Ovary (tissue), 9 donors: ENCODE data around the gene DNAJC18. TPM values are rescaled to one million over a fixed set of nuclear protein-coding genes. Genes with fewer than 3 reads are reported as not detected.

Source experiments
- DNase-seq, 5 donors: peaks; one replicate each; pipeline ENCODE4 v3.0.0-alpha.2; 2019 to 2020
- H3K27ac ChIP-seq, 2 donors: fragments of 200-600 bp; one replicate each; pipeline versions ENCODE4 v1.5.1 to v1.8.0; 2019 to 2022
- H3K27me3 ChIP-seq: fragments of 200-600 bp; one replicate; pipeline ENCODE4 v1.8.0; 2022
- H3K36me3 ChIP-seq: fragments of 200-600 bp; sonication (generic); one replicate; pipeline ENCODE4 v1.5.1; 2019
- H3K4me1 ChIP-seq: one replicate; pipeline ENCODE4 v1.8.1; 2013; ENCODE audit warnings: mild to moderate bottlenecking, moderate library complexity; ENCODE audit not compliant: insufficient read depth
- H3K4me3 ChIP-seq: fragments of 200-600 bp; sonication (generic); one replicate; pipeline ENCODE4 v1.5.1; 2017
- H3K9me3 ChIP-seq, 2 donors: fragments of 200-600 bp in 1 of 2; sonication (generic) in 1 of 2; one replicate each; pipeline versions ENCODE4 v1.5.1 to v1.8.1; 2013 to 2019; ENCODE audit warnings: mild to moderate bottlenecking in 1 of 2, moderate library complexity in 1 of 2
- EP300 ChIP-seq: sonication (generic); formaldehyde crosslinking; IDR thresholded peaks from one replicate; pipeline ENCODE4 v1.6.1; 2017; ENCODE audit warnings: antibody characterized with exemption
- POLR2A ChIP-seq: fragments of 450-650 bp; IDR thresholded peaks from one replicate; pipeline ENCODE4 v1.6.1; 2017; ENCODE audit warnings: antibody characterized with exemption, mild to moderate bottlenecking, moderate library complexity
- whole genome bisulfite sequencing, 3 donors: extraction: QIAGEN DNeasy Blood & Tissue Kit in 1 of 3; methylation state at CpG; one replicate each; pipeline versions ENCODE4 v1.1.5 to v1.1.7; 2013 to 2017; 5-methylcytosine and 5-hydroxymethylcytosine counted together
- intact Hi-C, 4 donors: fragments of 100-400 bp; cut with DNase I; formaldehyde crosslinking; loops; one replicate each; pipeline versions ENCODE4 v1.11.0 to v1.15.1; 2022 to 2023
- polyA plus RNA-seq, 2 donors: library from polyadenylated mRNA; stranded (reverse); fragments of 200-250 nt in 1 of 2; fragments of 350-450 nt in 1 of 2; fragmentation: Illumina TruSeq in 1 of 2; extraction: RNeasy Lipid Tissue Mini Kit (QIAGEN cat#74804) in 1 of 2; gene quantifications; one replicate each; pipeline ENCODE4 v1.2.3, GENCODE V29; 2013 to 2014
- total RNA-seq, 7 donors: library from RNA; depleted of rRNA in 2 of 7; stranded (reverse); fragments of >200 nt in 2 of 7; fragmentation: NEBNext Ultra II Directional in 3 of 7; extraction: Animal tissue kit (Norgen Biotek cat#: 25700) in 3 of 7; gene quantifications; one replicate each; pipeline versions ENCODE4 v1.1.0 to v1.2.4, GENCODE V29; 2016 to 2023
- TF ChIP-seq, protein P1 (sequence below), 3 donors: fragments of 450-650 bp in 2 of 3; fragments of 200-600 bp in 1 of 3; IDR thresholded peaks; one replicate each; pipeline versions ENCODE4 v1.5.1 to v1.8.0; 2016 to 2022; ENCODE audit warnings: antibody characterized with exemption in 3 of 3, mild to moderate bottlenecking in 1 of 3
- donor health status: DM: no; HTN: no; CAD: no; lungs with moderate emphysema.
- donor health status: DM: no; HTN: no; CAD: no.
- donor health status: Bipolar disorder and iron deficiency.
- donor health status: DM: yes; HTN: yes; CAD: no.
- donor health status: DM: no; HTN: no; CAD: no.
- donor health status: DM: yes; HTN: yes; CAD: no.

The DNAJC18 gene
- total and polyA plus RNA-seq, 9 donors = 5.2 to 35.6 (median 22.4) TPM

DNA sequence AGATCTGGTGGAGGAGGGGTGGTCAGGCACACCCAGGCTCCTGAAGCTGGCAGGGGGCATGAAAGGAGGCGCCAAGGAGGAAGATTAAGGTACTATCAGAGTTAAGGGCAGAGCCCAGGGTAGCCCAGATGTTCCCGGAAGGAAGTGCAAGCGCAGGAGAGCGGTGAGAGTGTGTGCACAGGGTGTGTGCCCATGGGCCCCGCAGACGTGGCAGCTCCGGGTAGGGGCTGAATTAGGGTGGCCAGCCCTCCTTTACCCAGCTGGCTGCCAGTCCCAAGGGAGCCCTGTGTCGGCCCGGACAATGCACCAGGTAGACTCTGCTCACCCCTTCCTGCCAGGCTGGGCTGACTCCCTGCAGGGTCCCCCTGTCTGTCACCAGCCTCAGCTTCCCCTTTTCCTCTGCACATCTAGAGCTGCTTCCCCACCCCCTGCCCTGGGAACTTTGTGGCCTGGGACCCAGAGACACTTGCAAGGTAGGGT lies 31.5 kb upstream of the DNAJC18 start, which contains the start of gene SMIM33:
Gene SMIM33, plus strand, starts transcription at position 184 of the 480 bp plus-strand sequence. Its CDS starts 118 bp downstream, at position 302.
- no peak within 1 kb of the TSS for H3K27ac ChIP-seq
- intact Hi-C loops = no loop called here
- WGBS, 3 donors = 76 to 88% (median 82%) methylated on average over 9 of the region's 9 CpGs
- DNase-seq = no peak
- TF ChIP-seq EP300 = no peak
- TF ChIP-seq POLR2A = no peak
- TF ChIP-seq, protein P1, sequence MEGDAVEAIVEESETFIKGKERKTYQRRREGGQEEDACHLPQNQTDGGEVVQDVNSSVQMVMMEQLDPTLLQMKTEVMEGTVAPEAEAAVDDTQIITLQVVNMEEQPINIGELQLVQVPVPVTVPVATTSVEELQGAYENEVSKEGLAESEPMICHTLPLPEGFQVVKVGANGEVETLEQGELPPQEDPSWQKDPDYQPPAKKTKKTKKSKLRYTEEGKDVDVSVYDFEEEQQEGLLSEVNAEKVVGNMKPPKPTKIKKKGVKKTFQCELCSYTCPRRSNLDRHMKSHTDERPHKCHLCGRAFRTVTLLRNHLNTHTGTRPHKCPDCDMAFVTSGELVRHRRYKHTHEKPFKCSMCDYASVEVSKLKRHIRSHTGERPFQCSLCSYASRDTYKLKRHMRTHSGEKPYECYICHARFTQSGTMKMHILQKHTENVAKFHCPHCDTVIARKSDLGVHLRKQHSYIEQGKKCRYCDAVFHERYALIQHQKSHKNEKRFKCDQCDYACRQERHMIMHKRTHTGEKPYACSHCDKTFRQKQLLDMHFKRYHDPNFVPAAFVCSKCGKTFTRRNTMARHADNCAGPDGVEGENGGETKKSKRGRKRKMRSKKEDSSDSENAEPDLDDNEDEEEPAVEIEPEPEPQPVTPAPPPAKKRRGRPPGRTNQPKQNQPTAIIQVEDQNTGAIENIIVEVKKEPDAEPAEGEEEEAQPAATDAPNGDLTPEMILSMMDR (IDR thresholded peaks at IDR 0.05) = no peak
- no peaks in the 10 kb centered on the region for H3K9me3 ChIP-seq
- no peak within 1 kb of the TSS for H3K4me3 ChIP-seq
- H3K27me3 ChIP-seq = no peaks in the 10 kb centered on the region
- H3K36me3 ChIP-seq = no peaks in the 10 kb centered on the region
- peaks cover 3% of the 10 kb centered on the region for H3K4me1 ChIP-seq

DNA sequence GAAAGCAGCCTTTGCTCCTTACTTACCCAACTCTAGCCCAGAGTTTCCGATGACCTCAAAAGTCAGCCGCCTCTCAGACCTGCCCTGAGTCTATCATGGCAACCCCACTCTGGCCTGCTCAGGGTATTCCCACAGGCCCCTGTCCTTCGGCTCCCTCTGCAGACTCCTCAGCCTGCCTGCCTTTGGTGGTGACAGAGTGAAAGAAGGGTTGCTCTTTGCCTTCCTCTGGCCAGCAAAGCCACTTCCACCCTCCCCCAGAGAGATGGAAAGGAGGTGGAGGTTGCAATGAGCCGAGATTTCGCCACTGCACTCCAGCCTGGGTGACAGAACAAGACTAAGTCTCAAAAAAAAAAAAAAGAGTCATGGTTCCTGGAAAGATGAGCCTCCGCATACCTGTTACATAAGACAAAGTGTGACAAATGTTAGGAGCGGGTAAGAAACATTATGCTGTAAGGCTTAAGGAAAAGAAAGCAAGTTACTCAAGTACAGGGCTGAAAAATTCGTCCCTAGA lies 29.2 kb upstream of the DNAJC18 start:
- intact Hi-C loops = no loop called here
- Histone ChIP-seq H3K9me3 (no peaks in the 10 kb centered on the region), H3K27me3 (no peaks in the 10 kb centered on the region), H3K4me3 (no peak overlapping the region), H3K4me1 (no peaks in the 10 kb centered on the region), H3K36me3 (no peaks in the 10 kb centered on the region), H3K27ac (no peak overlapping the region)
- no peak for DNase-seq
- 85 to 88% (median 88%) methylated on average over 8 of the region's 8 CpGs for WGBS, 3 donors
- TF ChIP-seq EP300 (no peak), POLR2A (no peak)
- TF ChIP-seq, protein P1 (IDR thresholded peaks at IDR 0.05) = no peak

DNA sequence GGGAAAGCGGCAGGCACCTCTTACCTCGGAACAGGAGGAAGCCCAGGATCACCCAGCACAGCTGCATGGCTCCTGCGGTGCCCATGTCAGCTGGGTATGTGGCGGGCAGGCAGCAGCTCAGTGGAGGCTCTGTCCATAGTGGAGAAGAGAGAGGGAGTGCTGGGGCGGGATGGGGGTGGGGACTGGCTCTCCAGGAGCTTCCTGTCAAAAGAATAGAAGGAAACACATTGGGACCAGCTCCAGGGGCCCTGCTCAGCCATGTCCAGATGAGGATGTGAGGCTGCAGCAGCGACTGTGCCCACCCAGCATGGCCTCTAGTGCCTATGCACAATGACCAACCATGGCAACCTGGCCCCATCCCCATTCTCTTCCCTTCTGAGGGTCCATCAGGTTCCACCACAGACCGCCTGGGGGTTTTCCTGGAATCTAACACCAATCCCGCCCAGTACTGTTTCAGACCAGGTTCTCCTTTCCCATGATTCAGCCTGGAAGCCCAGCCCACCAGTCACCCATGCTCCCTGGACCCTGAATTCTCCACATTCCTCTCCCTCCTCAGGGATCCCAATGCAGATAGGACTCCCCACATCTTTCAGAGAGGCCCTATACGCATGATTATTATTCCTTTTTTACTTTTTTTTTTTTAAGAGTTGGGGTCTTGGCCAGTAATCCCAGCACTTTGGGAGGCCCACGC lies 23.4 kb upstream of the DNAJC18 start, which contains the start of gene ECSCR:
Gene ECSCR, minus strand, starts transcription at position 158 of the 691 bp plus-strand sequence. Its CDS starts 73 bp downstream, at position 85.
- no peaks in the 10 kb centered on the region for H3K4me1 ChIP-seq
- no peak within 1 kb of the TSS for H3K27ac ChIP-seq
- no peaks in the 10 kb centered on the region for H3K9me3 ChIP-seq
- no peaks in the 10 kb centered on the region for H3K27me3 ChIP-seq
- DNase-seq = no peak
- intact Hi-C loops = no loop called here
- H3K36me3 ChIP-seq = no peaks in the 10 kb centered on the region
- WGBS, 3 donors = 78 to 79% (median 78%) methylated on average over 10 of the region's 10 CpGs
- H3K4me3 ChIP-seq = no peak within 1 kb of the TSS
- TF ChIP-seq, protein P1 (IDR thresholded peaks at IDR 0.05) = no peak
- TF ChIP-seq POLR2A (no peak), EP300 (no peak)

DNA sequence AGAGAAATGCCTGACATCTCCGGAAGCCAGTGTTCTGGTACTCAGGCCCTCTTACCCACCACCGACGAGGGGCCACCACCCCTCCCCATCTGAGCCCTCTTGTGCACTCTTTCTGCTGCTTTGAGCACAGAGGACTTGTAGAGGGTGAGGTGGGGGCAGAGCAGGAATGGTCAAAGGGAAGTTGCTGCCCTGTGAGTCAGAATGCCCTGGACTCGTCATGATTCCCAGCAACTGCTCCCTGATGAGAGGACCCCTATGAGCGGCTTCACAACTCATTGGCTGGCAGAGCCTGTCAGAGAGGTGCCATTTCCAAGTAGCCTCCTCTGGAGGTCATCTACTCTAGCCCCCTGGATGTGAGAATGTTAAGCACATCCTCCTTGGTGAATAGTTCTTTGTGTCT lies 22.4 kb upstream of the DNAJC18 start:
- H3K36me3 ChIP-seq = no peaks in the 10 kb centered on the region
- H3K4me1 ChIP-seq = no peaks in the 10 kb centered on the region
- no peak overlapping the region for H3K27ac ChIP-seq
- no peak for DNase-seq
- 71 to 81% (median 77%) methylated on average over 5 of the region's 5 CpGs for WGBS, 3 donors
- H3K4me3 ChIP-seq = no peak overlapping the region
- intact Hi-C loops = no loop called here
- TF ChIP-seq EP300 (no peak), POLR2A (no peak)
- TF ChIP-seq, protein P1 (IDR thresholded peaks at IDR 0.05) = no peak
- no peaks in the 10 kb centered on the region for H3K27me3 ChIP-seq
- no peaks in the 10 kb centered on the region for H3K9me3 ChIP-seq
